K562 (cell line): ENCODE data around the gene ANK3. TPM values are rescaled to one million over a fixed set of nuclear protein-coding genes. Genes with fewer than 3 reads are reported as not detected.

ENCODE experiments used
- CBX5 ChIP-seq: IDR thresholded peaks from 2 replicates; pipeline ENCODE4 v1.6.1; 2014; ENCODE audit warnings: low read depth, borderline replicate concordance
- CREB1 ChIP-seq, 2 experiments: sonication (generic) in 1 of 2; formaldehyde crosslinking in 1 of 2; IDR thresholded peaks; 2 replicates each; pipeline versions ENCODE4 v1.6.1 to v1.8.0; 2012 to 2022; ENCODE audit warnings: inconsistent platforms in 1 of 2, mild to moderate bottlenecking in 1 of 2, missing genetic modification reagents in 1 of 2, moderate library complexity in 1 of 2
- GATAD2A ChIP-seq: fragments of 450-650 bp; IDR thresholded peaks from 2 replicates; pipeline ENCODE4 v1.6.1; 2017
- HMGN3 ChIP-seq: IDR thresholded peaks from 2 replicates; pipeline ENCODE4 v1.6.1; 2011; ENCODE audit warnings: borderline replicate concordance, low read depth, mild to moderate bottlenecking, mixed read lengths, low read length; ENCODE audit not compliant: insufficient read length; ENCODE audit errors: extremely low read depth
- LARP7 ChIP-seq: fragments of 450-650 bp; IDR thresholded peaks from 2 replicates; pipeline ENCODE4 v1.6.1; 2016
- MCM7 ChIP-seq, 2 experiments: fragments of 450-650 bp; IDR thresholded peaks; 2 replicates each; pipeline ENCODE4 v1.6.1; 2016 to 2018
- NFE2 ChIP-seq: IDR thresholded peaks from 2 replicates; pipeline ENCODE4 v1.6.1; 2014; ENCODE audit warnings: antibody characterized with exemption, low read depth
- NR2C1 ChIP-seq, 2 experiments: fragments of 450-650 bp; IDR thresholded peaks; 2 replicates each; pipeline ENCODE4 v1.6.1; 2017; ENCODE audit warnings: mild to moderate bottlenecking in 2 of 2, antibody characterized with exemption in 1 of 2, inconsistent platforms in 1 of 2, missing compliant biosample characterization in 1 of 2, missing genetic modification characterization in 1 of 2
- PRMT5 ChIP-seq: sonication (generic); formaldehyde crosslinking; IDR thresholded peaks from 2 replicates; pipeline ENCODE4 v1.5.0; 2020; ENCODE audit warnings: missing genetic modification reagents
- PYGO2 ChIP-seq: fragments of 450-650 bp; IDR thresholded peaks from 2 replicates; pipeline ENCODE4 v1.6.1; 2016; ENCODE audit warnings: mild to moderate bottlenecking, missing genetic modification characterization, moderate library complexity, missing compliant biosample characterization
- RNF219 ChIP-seq: fragments of 250-450 bp; sonication (Bioruptor Pico); IDR thresholded peaks from 2 replicates; pipeline ENCODE4 v1.5.0; 2022; ENCODE audit warnings: mild to moderate bottlenecking
- SMARCE1 ChIP-seq: fragments of 450-650 bp; IDR thresholded peaks from 2 replicates; pipeline ENCODE4 v1.7.1; 2016; ENCODE audit warnings: mild to moderate bottlenecking
- SNRNP70 ChIP-seq: fragments of 200-400 bp; formaldehyde crosslinking; optimal IDR thresholded peaks from 2 replicates; pipeline ENCODE3; 2017; ENCODE audit warnings: low read depth, low read length
- SRSF9 ChIP-seq: fragments of 200-400 bp; formaldehyde crosslinking; IDR thresholded peaks from 2 replicates; pipeline ENCODE4 v1.6.1; 2017; ENCODE audit warnings: low read depth, low read length, borderline replicate concordance
- TFAM ChIP-seq: fragments of 250-450 bp; sonication (Bioruptor Pico); conservative IDR thresholded peaks from 2 replicates; pipeline ENCODE4 v1.5.0; 2021; ENCODE audit warnings: mild to moderate bottlenecking, moderate library complexity
- THRAP3 ChIP-seq: fragments of 450-650 bp; IDR thresholded peaks from 2 replicates; pipeline ENCODE4 v1.6.1; 2016; ENCODE audit warnings: mild to moderate bottlenecking, inconsistent platforms, borderline replicate concordance
- USF1 ChIP-seq: sonication (generic); formaldehyde crosslinking; IDR thresholded peaks from 2 replicates; pipeline ENCODE4 v1.9.0; 2022; ENCODE audit warnings: mild to moderate bottlenecking, missing genetic modification reagents
- ZFP1 ChIP-seq: fragments of 450-650 bp; formaldehyde crosslinking; IDR thresholded peaks from 2 replicates; pipeline ENCODE4 v1.4.0; 2020; ENCODE audit warnings: mild to moderate bottlenecking, mixed read lengths
- ZNF695 ChIP-seq: fragments of 450-650 bp; formaldehyde crosslinking; IDR thresholded peaks from 2 replicates; pipeline ENCODE4 v1.4.0; 2020; ENCODE audit warnings: mild to moderate bottlenecking, moderate library complexity
- ZSCAN32 ChIP-seq: fragments of 450-650 bp; formaldehyde crosslinking; IDR thresholded peaks from 2 replicates; pipeline ENCODE4 v1.4.0; 2020; ENCODE audit warnings: mild to moderate bottlenecking, moderate library complexity
- polyA plus RNA-seq, 8 experiments: library from polyadenylated mRNA; depleted of rRNA in 4 of 8; stranded (reverse) in 5 of 8; unstranded in 3 of 8; fragments of >200 nt; fragmentation: Nextera tagmentation in 2 of 8; fragmentation: Illumina TruSeq in 1 of 8; extraction: Ambion mirVana in 2 of 8; extraction: Trizol in 1 of 8; gene quantifications; 2 replicates each; pipeline versions ENCODE4 v1.2.1 to v1.2.3, GENCODE V29; 2011 to 2014; ENCODE audit warnings: inconsistent platforms in 1 of 8, missing spikeins in 1 of 8
- total RNA-seq, 7 experiments: library from RNA; depleted of rRNA in 6 of 7; stranded (reverse); fragments of >200 nt in 6 of 7; fragmentation: Illumina TruSeq in 2 of 7; extraction: Trizol in 2 of 7; gene quantifications; 2 replicates each; pipeline versions ENCODE4 v1.2.1 to v1.2.3, GENCODE V29; 2011 to 2021; ENCODE audit warnings: low replicate concordance in 1 of 7
- TF ChIP-seq, protein P1 (sequence below): fragments of 450-650 bp; formaldehyde crosslinking; conservative IDR thresholded peaks from 2 replicates; pipeline ENCODE4 v1.4.0; 2022; ENCODE audit warnings: mild to moderate bottlenecking, missing genetic modification characterization
- TF ChIP-seq, protein P2 (sequence below): sonication (generic); formaldehyde crosslinking; IDR thresholded peaks from 2 replicates; pipeline ENCODE4 v1.9.0; 2022; ENCODE audit warnings: mild to moderate bottlenecking, missing genetic modification reagents
- TF ChIP-seq, protein P3 (sequence below): fragments of 250-450 bp; sonication (Bioruptor Pico); IDR thresholded peaks from 2 replicates; pipeline ENCODE4 v1.5.0; 2021
- TF ChIP-seq, protein P4 (sequence below): fragments of 250-450 bp; sonication (Bioruptor Pico); IDR thresholded peaks from 2 replicates; pipeline ENCODE4 v1.8.0; 2022; ENCODE audit warnings: inconsistent platforms, mild to moderate bottlenecking, moderate library complexity, borderline replicate concordance

ANK3 gene
- total and polyA plus RNA-seq, 9 of the 15 experiments (the other 6 are each of a cell fraction or from before 2014, with no cell fraction given): 10.0 to 32.3 (median 17.9) TPM

GRCh38 chr10:60130130-60130579, 259.5 kb downstream of the ANK3 start (continued):
- peak; percentile 43 for TF ChIP-seq NR2C1 (IDR thresholded peaks at IDR 0.05)
- no peak for TF ChIP-seq NR2C1 (tag; IDR thresholded peaks at IDR 0.05)
- TF ChIP-seq, protein P1, sequence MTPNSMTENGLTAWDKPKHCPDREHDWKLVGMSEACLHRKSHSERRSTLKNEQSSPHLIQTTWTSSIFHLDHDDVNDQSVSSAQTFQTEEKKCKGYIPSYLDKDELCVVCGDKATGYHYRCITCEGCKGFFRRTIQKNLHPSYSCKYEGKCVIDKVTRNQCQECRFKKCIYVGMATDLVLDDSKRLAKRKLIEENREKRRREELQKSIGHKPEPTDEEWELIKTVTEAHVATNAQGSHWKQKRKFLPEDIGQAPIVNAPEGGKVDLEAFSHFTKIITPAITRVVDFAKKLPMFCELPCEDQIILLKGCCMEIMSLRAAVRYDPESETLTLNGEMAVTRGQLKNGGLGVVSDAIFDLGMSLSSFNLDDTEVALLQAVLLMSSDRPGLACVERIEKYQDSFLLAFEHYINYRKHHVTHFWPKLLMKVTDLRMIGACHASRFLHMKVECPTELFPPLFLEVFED (CRISPR knock-in tag): no peak
- peak; percentile 69 for TF ChIP-seq GATAD2A
- no peak for TF ChIP-seq THRAP3
- no peak for TF ChIP-seq PYGO2 (tag)
- TF ChIP-seq PRMT5 (CRISPR knock-in tag): no peak
- TF ChIP-seq ZNF695 (CRISPR knock-in tag): no peak
- TF ChIP-seq, protein P2, sequence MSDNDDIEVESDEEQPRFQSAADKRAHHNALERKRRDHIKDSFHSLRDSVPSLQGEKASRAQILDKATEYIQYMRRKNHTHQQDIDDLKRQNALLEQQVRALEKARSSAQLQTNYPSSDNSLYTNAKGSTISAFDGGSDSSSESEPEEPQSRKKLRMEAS (CRISPR knock-in tag): peak; percentile 32; the same call in 1 of the 2 replicates
- TF ChIP-seq, protein P3, sequence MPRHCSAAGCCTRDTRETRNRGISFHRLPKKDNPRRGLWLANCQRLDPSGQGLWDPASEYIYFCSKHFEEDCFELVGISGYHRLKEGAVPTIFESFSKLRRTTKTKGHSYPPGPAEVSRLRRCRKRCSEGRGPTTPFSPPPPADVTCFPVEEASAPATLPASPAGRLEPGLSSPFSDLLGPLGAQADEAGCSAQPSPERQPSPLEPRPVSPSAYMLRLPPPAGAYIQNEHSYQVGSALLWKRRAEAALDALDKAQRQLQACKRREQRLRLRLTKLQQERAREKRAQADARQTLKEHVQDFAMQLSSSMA: no peak
- no peak for TF ChIP-seq HMGN3
- TF ChIP-seq USF1 (CRISPR knock-in tag): no peak
- TF ChIP-seq ZSCAN32 (CRISPR knock-in tag): no peak
- TF ChIP-seq SMARCE1: peak; percentile 85
- TF ChIP-seq NFE2: peak; percentile 98
- TF ChIP-seq, protein P4, sequence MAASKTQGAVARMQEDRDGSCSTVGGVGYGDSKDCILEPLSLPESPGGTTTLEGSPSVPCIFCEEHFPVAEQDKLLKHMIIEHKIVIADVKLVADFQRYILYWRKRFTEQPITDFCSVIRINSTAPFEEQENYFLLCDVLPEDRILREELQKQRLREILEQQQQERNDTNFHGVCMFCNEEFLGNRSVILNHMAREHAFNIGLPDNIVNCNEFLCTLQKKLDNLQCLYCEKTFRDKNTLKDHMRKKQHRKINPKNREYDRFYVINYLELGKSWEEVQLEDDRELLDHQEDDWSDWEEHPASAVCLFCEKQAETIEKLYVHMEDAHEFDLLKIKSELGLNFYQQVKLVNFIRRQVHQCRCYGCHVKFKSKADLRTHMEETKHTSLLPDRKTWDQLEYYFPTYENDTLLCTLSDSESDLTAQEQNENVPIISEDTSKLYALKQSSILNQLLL: no peak
- TF ChIP-seq TFAM (CRISPR knock-in tag): no peak
- TF ChIP-seq SNRNP70: no peak
- TF ChIP-seq RNF219 (CRISPR knock-in tag): no peak
- no peak for TF ChIP-seq MCM7 (IDR thresholded peaks at IDR 0.05)
- no peak for TF ChIP-seq CBX5
- TF ChIP-seq LARP7: no peak
- TF ChIP-seq ZFP1: no peak
- no peak for TF ChIP-seq SRSF9
- no peak for TF ChIP-seq CREB1 (IDR thresholded peaks at IDR 0.05)
- no peak for TF ChIP-seq CREB1 (CRISPR knock-in tag; IDR thresholded peaks at IDR 0.05)
